ENCODE results near the gene C16orf96.

C16orf96 gene

DNA sequence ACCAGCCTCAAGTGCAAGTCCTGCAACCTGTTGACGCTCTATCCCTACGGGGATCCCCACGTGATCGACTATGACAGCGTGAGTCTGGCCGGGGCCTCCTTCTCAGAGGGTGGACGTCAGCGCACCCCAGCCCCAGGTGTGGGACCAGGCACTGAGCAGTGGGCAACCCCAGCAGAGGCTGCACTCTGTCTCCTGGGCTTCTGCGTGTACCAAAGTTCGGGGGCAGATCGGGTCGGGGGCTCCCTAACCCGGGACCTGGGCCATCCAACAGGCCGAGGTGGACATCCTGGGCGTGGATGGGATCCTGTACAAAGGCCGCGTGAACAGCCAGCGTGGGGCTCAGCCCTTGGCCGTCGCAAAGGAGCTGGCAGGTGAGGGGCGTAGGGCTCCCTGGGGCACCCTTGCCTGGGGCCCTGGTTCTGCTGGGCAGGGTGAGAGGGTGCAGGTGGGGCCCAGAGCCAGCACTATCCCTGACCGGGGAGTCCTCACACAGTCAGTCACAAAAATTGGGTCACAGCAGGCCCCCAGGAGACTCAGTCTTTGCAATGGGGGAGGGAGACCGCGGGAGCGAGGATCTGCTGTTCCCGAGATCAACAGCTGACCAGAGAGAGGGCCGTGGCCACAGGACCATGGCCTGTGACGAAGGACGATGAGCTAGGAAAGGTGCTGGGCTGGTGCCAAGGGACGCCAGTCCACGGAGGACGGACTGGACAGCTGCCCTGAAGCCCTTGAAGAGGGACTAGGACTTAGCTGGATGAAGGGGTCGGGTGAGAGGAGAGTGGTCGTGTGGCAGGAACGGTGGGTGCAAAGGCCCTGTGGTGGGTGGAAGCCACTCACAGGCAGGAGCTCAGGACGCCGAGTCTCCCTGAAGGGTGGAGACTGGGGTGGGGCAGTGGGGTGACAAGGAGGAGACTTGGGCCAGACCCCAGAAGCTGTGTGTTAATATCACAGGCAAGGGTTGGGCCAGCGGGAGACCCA, 38.6 kb downstream of the C16orf96 start:
- Histone ChIP-seq H3K4me2 (ENCODE audit: low read length) (no peak overlapping the region), H3K9me2 (ENCODE audit: low read depth, low read length) (no peaks in the 10 kb centered on the region), H3K27me3 (ENCODE audit: insufficient read depth, low read length) (peaks cover 24% of the 10 kb centered on the region)

DNA sequence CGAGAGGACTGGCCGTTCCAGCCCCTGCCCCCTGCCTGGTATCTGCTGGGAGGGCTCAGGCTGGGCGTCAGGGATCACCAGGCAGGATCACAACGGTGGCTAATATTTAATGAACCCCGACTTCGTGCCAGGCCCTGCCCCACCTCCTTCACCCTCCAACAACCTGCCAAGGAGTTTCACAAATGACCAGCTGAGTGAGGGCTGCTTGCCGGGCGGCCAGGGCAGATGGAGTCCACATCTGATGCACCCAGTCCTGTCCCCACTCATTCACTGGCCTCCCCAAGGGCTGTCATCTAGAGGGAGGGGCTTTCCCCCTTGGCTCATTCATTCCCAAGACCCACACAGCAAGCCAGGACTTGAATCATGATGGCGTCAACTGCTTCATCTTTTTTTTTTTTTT, 41.0 kb downstream of the C16orf96 start:
- Histone ChIP-seq H3K4me2 (ENCODE audit: low read length) (no peak overlapping the region), H2AFZ (ENCODE audit: low read length) (no peak overlapping the region), H3K27me3 (ENCODE audit: insufficient read depth, low read length) (peaks cover 27% of the 10 kb centered on the region), H3K9ac (ENCODE audit: low read length) (no peak overlapping the region), H3K4me1 (ENCODE audit: insufficient read depth, low read length, severe bottlenecking) (no peaks in the 10 kb centered on the region), H3K27ac (ENCODE audit: low read depth, low read length, poor library complexity, severe bottlenecking) (no peak overlapping the region), H3K9me2 (ENCODE audit: low read depth, low read length) (no peaks in the 10 kb centered on the region), H3K4me3 (ENCODE audit: low read depth, low read length, poor library complexity, severe bottlenecking) (no peak overlapping the region), H3K79me2 (ENCODE audit: insufficient read depth, low read length) (no peaks in the 10 kb centered on the region), H3K36me3 (ENCODE audit: insufficient read depth, low read length) (no peaks in the 10 kb centered on the region), H3F3A (ENCODE audit: insufficient read depth, low read length) (no peaks in the 10 kb centered on the region), H3K9me3 (ENCODE audit: low read length) (no peaks in the 10 kb centered on the region), H4K20me1 (ENCODE audit: insufficient read depth, low read length) (no peaks in the 10 kb centered on the region)
- TF ChIP-seq, protein P1, sequence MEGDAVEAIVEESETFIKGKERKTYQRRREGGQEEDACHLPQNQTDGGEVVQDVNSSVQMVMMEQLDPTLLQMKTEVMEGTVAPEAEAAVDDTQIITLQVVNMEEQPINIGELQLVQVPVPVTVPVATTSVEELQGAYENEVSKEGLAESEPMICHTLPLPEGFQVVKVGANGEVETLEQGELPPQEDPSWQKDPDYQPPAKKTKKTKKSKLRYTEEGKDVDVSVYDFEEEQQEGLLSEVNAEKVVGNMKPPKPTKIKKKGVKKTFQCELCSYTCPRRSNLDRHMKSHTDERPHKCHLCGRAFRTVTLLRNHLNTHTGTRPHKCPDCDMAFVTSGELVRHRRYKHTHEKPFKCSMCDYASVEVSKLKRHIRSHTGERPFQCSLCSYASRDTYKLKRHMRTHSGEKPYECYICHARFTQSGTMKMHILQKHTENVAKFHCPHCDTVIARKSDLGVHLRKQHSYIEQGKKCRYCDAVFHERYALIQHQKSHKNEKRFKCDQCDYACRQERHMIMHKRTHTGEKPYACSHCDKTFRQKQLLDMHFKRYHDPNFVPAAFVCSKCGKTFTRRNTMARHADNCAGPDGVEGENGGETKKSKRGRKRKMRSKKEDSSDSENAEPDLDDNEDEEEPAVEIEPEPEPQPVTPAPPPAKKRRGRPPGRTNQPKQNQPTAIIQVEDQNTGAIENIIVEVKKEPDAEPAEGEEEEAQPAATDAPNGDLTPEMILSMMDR (IDR thresholded peaks at IDR 0.05; ENCODE audit: low read length) = no peak
- no peak for TF ChIP-seq EZH2 (IDR thresholded peaks at IDR 0.05; ENCODE audit: borderline replicate concordance, low read length)

More for the DNA sequence above, 38.6 kb downstream of the C16orf96 start:
- H3K4me3 ChIP-seq (ENCODE audit: low read depth, low read length, poor library complexity, severe bottlenecking) = no peak overlapping the region
- H2AFZ ChIP-seq (ENCODE audit: low read length) = no peak overlapping the region
- no peaks in the 10 kb centered on the region for H3K36me3 ChIP-seq (ENCODE audit: insufficient read depth, low read length)
- no peaks in the 10 kb centered on the region for H4K20me1 ChIP-seq (ENCODE audit: insufficient read depth, low read length)
- TF ChIP-seq, protein P1 (IDR thresholded peaks at IDR 0.05; ENCODE audit: low read length) = no peak
- no peak for TF ChIP-seq EZH2 (IDR thresholded peaks at IDR 0.05; ENCODE audit: borderline replicate concordance, low read length)
- H3K27ac ChIP-seq (ENCODE audit: low read depth, low read length, poor library complexity, severe bottlenecking) = no peak overlapping the region
- no peaks in the 10 kb centered on the region for H3K4me1 ChIP-seq (ENCODE audit: insufficient read depth, low read length, severe bottlenecking)
- no peaks in the 10 kb centered on the region for H3F3A ChIP-seq (ENCODE audit: insufficient read depth, low read length)
- H3K9me3 ChIP-seq (ENCODE audit: low read length) = no peaks in the 10 kb centered on the region
- no peak overlapping the region for H3K9ac ChIP-seq (ENCODE audit: low read length)
- no peaks in the 10 kb centered on the region for H3K79me2 ChIP-seq (ENCODE audit: insufficient read depth, low read length)

DNA sequence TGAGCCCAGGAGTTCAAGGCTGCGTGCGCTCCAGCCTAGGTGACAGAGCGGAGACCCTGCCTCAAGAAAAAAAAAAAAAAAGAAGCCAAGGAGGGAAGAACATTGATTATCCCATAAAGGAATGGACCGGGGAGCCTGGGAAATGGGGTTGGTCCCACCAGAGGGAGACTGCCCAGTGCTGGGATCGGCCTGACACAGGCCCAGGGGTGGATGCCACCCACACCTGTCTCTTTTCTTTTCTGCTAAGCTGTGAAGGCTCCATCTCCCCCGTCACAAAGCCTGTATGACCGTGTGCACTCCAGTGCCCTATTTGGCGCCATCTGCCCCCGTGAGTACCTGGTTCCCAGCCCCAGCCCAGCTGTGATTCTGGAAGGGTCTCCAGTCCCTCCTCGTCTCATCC, 42.9 kb downstream of the C16orf96 start:
- H3K9me3 ChIP-seq (ENCODE audit: low read length) = no peaks in the 10 kb centered on the region
- H3K9ac ChIP-seq (ENCODE audit: low read length) = no peak overlapping the region
- no peak overlapping the region for H2AFZ ChIP-seq (ENCODE audit: low read length)
- H3K27me3 ChIP-seq (ENCODE audit: insufficient read depth, low read length) = peaks cover 23% of the 10 kb centered on the region; the same call in 1 of the 2 replicates
- H3K9me2 ChIP-seq (ENCODE audit: low read depth, low read length) = no peaks in the 10 kb centered on the region
- H3K36me3 ChIP-seq (ENCODE audit: insufficient read depth, low read length) = no peaks in the 10 kb centered on the region
- H3K79me2 ChIP-seq (ENCODE audit: insufficient read depth, low read length) = no peaks in the 10 kb centered on the region
- no peaks in the 10 kb centered on the region for H3F3A ChIP-seq (ENCODE audit: insufficient read depth, low read length)
- H3K4me3 ChIP-seq (ENCODE audit: low read depth, low read length, poor library complexity, severe bottlenecking) = no peak overlapping the region
- no peak overlapping the region for H3K27ac ChIP-seq (ENCODE audit: low read depth, low read length, poor library complexity, severe bottlenecking)
- TF ChIP-seq, protein P1 (IDR thresholded peaks at IDR 0.05; ENCODE audit: low read length) = no peak
- TF ChIP-seq EZH2 (IDR thresholded peaks at IDR 0.05; ENCODE audit: borderline replicate concordance, low read length) = no peak
- H3K4me1 ChIP-seq (ENCODE audit: insufficient read depth, low read length, severe bottlenecking) = no peaks in the 10 kb centered on the region
- H4K20me1 ChIP-seq (ENCODE audit: insufficient read depth, low read length) = no peaks in the 10 kb centered on the region
- no peak overlapping the region for H3K4me2 ChIP-seq (ENCODE audit: low read length)

Data from OCI-LY1 (cell line).